ENCODE data around the gene IQCK.

GRCh38 chr16:19728636-19728965 lies 10.5 kb downstream of the IQCK start:
- TF ChIP-seq, protein P1, sequence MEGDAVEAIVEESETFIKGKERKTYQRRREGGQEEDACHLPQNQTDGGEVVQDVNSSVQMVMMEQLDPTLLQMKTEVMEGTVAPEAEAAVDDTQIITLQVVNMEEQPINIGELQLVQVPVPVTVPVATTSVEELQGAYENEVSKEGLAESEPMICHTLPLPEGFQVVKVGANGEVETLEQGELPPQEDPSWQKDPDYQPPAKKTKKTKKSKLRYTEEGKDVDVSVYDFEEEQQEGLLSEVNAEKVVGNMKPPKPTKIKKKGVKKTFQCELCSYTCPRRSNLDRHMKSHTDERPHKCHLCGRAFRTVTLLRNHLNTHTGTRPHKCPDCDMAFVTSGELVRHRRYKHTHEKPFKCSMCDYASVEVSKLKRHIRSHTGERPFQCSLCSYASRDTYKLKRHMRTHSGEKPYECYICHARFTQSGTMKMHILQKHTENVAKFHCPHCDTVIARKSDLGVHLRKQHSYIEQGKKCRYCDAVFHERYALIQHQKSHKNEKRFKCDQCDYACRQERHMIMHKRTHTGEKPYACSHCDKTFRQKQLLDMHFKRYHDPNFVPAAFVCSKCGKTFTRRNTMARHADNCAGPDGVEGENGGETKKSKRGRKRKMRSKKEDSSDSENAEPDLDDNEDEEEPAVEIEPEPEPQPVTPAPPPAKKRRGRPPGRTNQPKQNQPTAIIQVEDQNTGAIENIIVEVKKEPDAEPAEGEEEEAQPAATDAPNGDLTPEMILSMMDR (IDR thresholded peaks at IDR 0.05; ENCODE audit: extremely low read depth in 1 of 2, insufficient read depth in 1 of 2, low read depth in 1 of 2, low read length in 2 of 2), result no peak
- no peak for TF ChIP-seq POLR2A (IDR thresholded peaks at IDR 0.05; ENCODE audit: low read depth, low read length)
- TF ChIP-seq GATA2 (IDR thresholded peaks at IDR 0.05; ENCODE audit: insufficient read depth, insufficient read length, low read depth, low read length), result no peak
- TF ChIP-seq POLR2AphosphoS5 (IDR thresholded peaks at IDR 0.05; ENCODE audit: insufficient read depth, low read depth, low read length), result no peak
- TF ChIP-seq MYC (IDR thresholded peaks at IDR 0.05; ENCODE audit: low read depth, low read length), result no peak
- no peak for TF ChIP-seq EZH2 (IDR thresholded peaks at IDR 0.05; ENCODE audit: borderline replicate concordance, low read depth, low read length, severe bottlenecking)
- TF ChIP-seq MAX (IDR thresholded peaks at IDR 0.05; ENCODE audit: insufficient read depth, insufficient read length), result no peak
- no peak for TF ChIP-seq JUN (IDR thresholded peaks at IDR 0.05; ENCODE audit: borderline replicate concordance, insufficient read depth, insufficient read length, low read depth)
- TF ChIP-seq FOS (IDR thresholded peaks at IDR 0.05; ENCODE audit: borderline replicate concordance, insufficient read depth, low read length), result no peak

Measured in endothelial cell of umbilical vein (primary cell).